VCaP (cell line): ENCODE data around the gene OR1J2.

Experiments
- H3K27ac ChIP-seq: fragments of 450-650 bp; 2 replicates; pipeline ENCODE4 v1.5.1; 2017
- TF ChIP-seq, protein P1 (sequence below): fragments of 450-650 bp; conservative IDR thresholded peaks from 2 replicates; pipeline ENCODE4 v1.5.1; 2017; ENCODE audit warnings: mild to moderate bottlenecking, moderate library complexity

Gene OR1J2, protein sequence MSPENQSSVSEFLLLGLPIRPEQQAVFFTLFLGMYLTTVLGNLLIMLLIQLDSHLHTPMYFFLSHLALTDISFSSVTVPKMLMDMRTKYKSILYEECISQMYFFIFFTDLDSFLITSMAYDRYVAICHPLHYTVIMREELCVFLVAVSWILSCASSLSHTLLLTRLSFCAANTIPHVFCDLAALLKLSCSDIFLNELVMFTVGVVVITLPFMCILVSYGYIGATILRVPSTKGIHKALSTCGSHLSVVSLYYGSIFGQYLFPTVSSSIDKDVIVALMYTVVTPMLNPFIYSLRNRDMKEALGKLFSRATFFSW

DNA sequence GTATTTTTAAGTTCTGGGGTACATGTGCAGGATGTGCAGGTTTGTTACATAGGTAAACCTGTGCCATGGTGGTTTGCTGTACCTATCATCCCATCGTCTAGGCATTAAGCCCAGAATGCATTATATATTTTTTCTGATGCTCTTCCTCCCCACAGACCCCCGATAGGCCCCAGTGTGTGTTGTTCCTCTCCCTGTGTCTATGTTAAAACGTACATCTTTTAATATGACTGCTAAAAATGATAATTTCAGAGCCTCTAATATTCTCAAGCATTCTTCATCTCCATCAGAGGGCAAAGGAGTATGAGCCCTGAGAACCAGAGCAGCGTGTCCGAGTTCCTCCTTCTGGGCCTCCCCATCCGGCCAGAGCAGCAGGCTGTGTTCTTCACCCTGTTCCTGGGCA is at the start of gene OR1J2:
Gene OR1J2 (plus strand): TSS at position 301 of the 400 bp plus-strand sequence. CDS start 0 bp downstream, at position 301.
- TF ChIP-seq, protein P1, sequence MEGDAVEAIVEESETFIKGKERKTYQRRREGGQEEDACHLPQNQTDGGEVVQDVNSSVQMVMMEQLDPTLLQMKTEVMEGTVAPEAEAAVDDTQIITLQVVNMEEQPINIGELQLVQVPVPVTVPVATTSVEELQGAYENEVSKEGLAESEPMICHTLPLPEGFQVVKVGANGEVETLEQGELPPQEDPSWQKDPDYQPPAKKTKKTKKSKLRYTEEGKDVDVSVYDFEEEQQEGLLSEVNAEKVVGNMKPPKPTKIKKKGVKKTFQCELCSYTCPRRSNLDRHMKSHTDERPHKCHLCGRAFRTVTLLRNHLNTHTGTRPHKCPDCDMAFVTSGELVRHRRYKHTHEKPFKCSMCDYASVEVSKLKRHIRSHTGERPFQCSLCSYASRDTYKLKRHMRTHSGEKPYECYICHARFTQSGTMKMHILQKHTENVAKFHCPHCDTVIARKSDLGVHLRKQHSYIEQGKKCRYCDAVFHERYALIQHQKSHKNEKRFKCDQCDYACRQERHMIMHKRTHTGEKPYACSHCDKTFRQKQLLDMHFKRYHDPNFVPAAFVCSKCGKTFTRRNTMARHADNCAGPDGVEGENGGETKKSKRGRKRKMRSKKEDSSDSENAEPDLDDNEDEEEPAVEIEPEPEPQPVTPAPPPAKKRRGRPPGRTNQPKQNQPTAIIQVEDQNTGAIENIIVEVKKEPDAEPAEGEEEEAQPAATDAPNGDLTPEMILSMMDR = no peak
- no peak within 1 kb of the TSS for H3K27ac ChIP-seq

DNA sequence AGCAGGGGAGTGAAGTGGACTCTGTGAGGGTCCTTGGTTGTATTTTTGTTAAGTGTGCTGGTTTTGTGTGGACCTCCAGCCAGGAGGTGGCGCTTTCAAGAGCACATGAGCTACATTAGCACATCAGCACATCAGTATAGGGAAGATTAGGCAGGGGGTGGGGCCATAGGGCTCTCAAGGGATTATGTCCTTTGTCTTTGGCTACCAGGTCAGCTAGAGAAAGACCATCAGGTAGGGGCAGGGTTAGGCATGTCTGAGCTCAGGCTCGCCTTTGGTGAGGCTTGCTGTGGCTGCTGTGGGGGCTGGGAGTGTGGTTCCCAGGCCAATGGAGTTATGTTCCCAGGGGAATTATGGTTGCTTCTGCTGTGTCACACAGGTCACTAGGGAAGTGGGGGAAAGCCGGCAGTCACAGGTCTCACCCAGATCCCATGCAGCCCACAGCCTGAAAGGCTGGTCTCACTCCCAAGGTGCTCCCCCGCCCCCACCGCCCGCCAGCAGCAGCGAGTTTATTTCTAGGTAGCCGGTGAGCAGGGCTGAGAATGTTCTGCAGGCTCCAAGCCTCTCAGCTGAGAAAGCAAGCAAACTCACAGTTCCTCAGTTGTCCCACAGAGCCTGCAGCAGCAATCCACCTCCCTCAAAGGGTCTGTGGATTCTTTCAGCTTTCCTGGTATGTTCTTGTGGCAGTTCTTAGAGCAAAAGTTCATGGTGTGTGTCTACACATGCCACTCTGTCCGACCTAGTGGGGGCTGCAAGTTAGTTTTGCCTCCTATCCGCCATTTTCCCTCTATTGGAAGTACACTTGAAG is 46.6 kb upstream of the OR1J2 start:
- TF ChIP-seq, protein P1 = peak; percentile 93
- H3K27ac ChIP-seq = peak overlapping the region; percentile 81

DNA sequence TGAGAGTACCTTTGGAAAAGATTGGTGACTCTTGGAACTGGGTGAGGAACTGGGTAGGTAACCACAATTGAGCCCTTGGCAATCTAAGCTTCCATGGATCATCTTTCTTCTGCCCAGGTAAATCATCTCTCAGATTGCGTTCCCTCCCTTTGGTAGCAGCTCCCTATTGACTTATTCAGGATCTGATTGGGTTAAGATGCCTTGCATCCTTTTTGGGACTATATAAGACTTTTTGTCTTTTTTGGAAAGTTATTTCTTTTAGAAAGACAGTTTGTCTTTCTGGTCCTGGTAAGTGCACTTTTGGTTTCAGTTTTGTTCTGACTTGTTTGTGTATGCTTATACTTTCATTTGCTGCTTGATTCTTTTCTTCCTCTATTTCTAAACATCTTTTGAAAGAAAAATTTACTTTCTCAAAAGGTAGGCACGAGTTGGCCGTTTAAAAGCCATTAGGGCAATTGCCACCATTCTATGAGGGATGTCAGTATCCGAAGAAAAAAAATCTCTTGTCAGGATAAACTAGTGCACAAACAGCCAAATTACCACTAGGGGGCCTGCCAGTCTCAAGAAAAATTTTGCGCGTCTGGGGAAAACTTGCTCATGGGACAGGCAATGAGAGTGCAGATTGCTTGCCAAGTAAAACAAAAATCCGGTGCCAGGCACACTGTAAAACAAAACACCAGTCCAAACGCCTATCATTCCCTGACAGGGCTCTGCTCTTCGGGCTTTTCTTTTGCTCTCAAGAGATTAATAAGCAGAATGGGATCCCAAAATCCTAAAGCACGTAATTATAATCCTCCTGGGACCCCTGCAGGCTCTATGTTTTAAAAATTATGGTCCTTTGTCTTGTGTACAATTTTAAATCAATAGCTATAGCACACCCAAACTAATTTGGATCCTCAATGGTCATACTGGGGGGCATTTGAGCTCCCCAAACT is 45.7 kb upstream of the OR1J2 start:
- peak overlapping the region; percentile 81 for H3K27ac ChIP-seq
- TF ChIP-seq, protein P1 = peak; percentile 91

DNA sequence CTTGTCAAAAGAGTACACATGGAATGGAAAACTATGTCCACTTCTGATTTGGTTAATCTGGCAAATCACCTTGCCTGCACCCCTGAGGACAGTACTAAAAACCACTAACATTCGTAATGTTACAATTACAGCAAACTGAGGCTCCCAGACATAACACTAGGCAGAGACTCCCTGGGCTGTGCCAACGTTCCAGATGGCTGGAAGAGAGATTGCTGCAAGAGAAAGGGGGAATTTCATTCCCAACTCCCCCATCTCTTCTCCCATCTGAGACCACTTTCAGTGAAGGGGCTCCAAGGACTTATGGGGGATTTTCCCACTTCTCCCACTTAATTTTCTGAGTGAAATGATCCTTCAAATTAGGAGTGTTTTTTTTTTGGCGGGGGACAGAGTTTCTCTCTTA is 44.1 kb upstream of the OR1J2 start:
- TF ChIP-seq, protein P1 = no peak
- peak overlapping the region; percentile 81; the same call in 1 of the 2 replicates for H3K27ac ChIP-seq

DNA sequence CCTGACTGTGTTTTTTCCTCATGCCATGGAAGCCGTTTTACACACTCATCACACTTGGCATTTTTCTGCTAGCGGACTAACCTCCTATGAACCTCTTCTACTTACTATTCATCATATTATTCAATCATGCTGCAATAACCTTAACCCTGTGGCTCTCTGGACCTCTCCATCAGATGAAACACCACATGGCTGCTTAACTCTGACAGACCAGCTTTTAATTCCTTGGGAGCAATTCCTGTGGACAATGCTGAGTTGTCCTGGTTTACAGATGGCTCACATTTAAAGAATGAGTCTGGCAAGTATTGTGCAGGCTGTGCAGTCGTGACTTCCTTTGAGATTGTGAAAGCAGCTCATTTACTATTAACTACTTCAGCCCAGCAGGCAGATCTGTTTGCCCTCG is 41.9 kb upstream of the OR1J2 start:
- peak overlapping the region; percentile 22; the same call in 1 of the 2 replicates for H3K27ac ChIP-seq
- TF ChIP-seq, protein P1 = no peak

DNA sequence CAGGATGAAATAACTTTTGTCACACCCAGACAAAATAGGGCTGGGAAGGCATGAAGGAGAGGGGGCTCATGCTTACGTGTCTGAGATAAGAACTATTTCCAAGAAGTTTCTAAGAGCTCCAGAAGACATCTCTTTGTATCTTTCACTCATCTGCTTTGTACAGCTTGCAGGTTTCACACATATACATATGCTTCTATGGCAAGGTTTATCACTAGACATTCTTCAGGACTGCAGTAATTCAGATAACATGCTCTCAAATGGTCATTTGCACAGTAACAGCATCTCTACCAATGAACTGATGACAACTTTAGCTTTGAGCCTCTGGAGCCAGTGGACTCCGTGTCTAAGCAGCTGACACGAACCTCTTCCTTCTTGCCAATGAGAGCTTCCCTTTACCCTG is 36.0 kb upstream of the OR1J2 start:
- TF ChIP-seq, protein P1 = no peak
- no peak overlapping the region for H3K27ac ChIP-seq
